ENCODE measurements around the gene MIXL1. TPM values are rescaled to one million over a fixed set of nuclear protein-coding genes. Genes with fewer than 3 reads are reported as not detected.
"Not testable (repeated sequence)": the region's sequence is repeated elsewhere in the genome, so short reads cannot be mapped to it uniquely, and the experiment has no call there.

The MIXL1 gene
- total RNA-seq, 2 experiments from 2014 or later = not detected

GRCh38 chr1:226202246-226202645 is 21.2 kb upstream of the MIXL1 start:
- Mint-ChIP-seq H3K36me3 (ENCODE audit: low read depth) (no peaks in the 10 kb centered on the region), H3K27ac (no peak overlapping the region), H3K4me1 (ENCODE audit: low read depth) (no peaks in the 10 kb centered on the region), H3K4me3 (no peak overlapping the region), H3K27me3 (ENCODE audit: low read depth) (peaks cover 11% of the 10 kb centered on the region), H3K9me3 (ENCODE audit: insufficient read depth) (no peaks in the 10 kb centered on the region)
- no peak for DNase-seq
- ChIA-PET POLR2A (no interaction called here), CTCF (interaction anchor here (0.7 to 10.2 kb wide), 4 partner anchors 39 to 130 kb away, joined by 3 to 208 read pairs (median 16); no protein-coding TSS in a partner anchor)
- no peak for ATAC-seq

- H3K27ac Mint-ChIP-seq; POLR2A ChIA-PET; DNase-seq; H3K4me1 Mint-ChIP-seq (ENCODE audit: low read depth); H3K4me3 Mint-ChIP-seq; ATAC-seq; H3K36me3 Mint-ChIP-seq (ENCODE audit: low read depth); H3K9me3 Mint-ChIP-seq (ENCODE audit: insufficient read depth): not testable (repeated sequence)
- CTCF ChIA-PET = interaction anchor here (0.7 to 10.2 kb wide), 5 partner anchors 39 to 130 kb away, joined by 3 to 208 read pairs (median 3); no protein-coding TSS in a partner anchor
- peaks cover 11% of the 10 kb centered on the region for H3K27me3 Mint-ChIP-seq (ENCODE audit: low read depth)
These were observed 20.8 kb upstream of the MIXL1 start for GRCh38 chr1:226202666-226203065.

GRCh38 chr1:226203240-226203639 is 20.2 kb upstream of the MIXL1 start:
- Mint-ChIP-seq H3K4me3 (no peak overlapping the region), H3K27me3 (ENCODE audit: low read depth) (peaks cover 11% of the 10 kb centered on the region), H3K36me3 (ENCODE audit: low read depth) (no peaks in the 10 kb centered on the region), H3K4me1 (ENCODE audit: low read depth) (no peaks in the 10 kb centered on the region), H3K27ac (no peak overlapping the region), H3K9me3 (ENCODE audit: insufficient read depth) (no peaks in the 10 kb centered on the region)
- ChIA-PET POLR2A (no interaction called here), CTCF (interaction anchor here (0.7 to 10.2 kb wide), 4 partner anchors 40 to 130 kb away, joined by 3 to 208 read pairs (median 3); no protein-coding TSS in a partner anchor)
- DNase-seq = no peak
- no peak for ATAC-seq

- ATAC-seq (no peak), DNase-seq (no peak)
- no peak overlapping the region for H3K4me3 Mint-ChIP-seq
- H3K9me3 Mint-ChIP-seq (ENCODE audit: insufficient read depth) = no peaks in the 10 kb centered on the region
- ChIA-PET CTCF (interaction anchor here (0.8 to 10.2 kb wide), 2 partner anchors 78 to 129 kb away, joined by 3 to 208 read pairs; no protein-coding TSS in a partner anchor), POLR2A (no interaction called here)
- H3K27me3 Mint-ChIP-seq (ENCODE audit: low read depth) = peaks cover 11% of the 10 kb centered on the region
- H3K27ac Mint-ChIP-seq = no peak overlapping the region
- H3K36me3 Mint-ChIP-seq (ENCODE audit: low read depth) = no peaks in the 10 kb centered on the region
- no peaks in the 10 kb centered on the region for H3K4me1 Mint-ChIP-seq (ENCODE audit: low read depth)
These were observed 19.8 kb upstream of the MIXL1 start for GRCh38 chr1:226203655-226204054.

GRCh38 chr1:226204198-226204597 is 19.3 kb upstream of the MIXL1 start:
- Mint-ChIP-seq H3K4me1 (ENCODE audit: low read depth) (no peaks in the 10 kb centered on the region), H3K9me3 (ENCODE audit: insufficient read depth) (no peaks in the 10 kb centered on the region), H3K27ac (no peak overlapping the region), H3K4me3 (no peak overlapping the region), H3K36me3 (ENCODE audit: low read depth) (no peaks in the 10 kb centered on the region), H3K27me3 (ENCODE audit: low read depth) (peaks cover 11% of the 10 kb centered on the region)
- ChIA-PET POLR2A (no interaction called here), CTCF (no interaction called here)
- DNase-seq = no peak
- no peak for ATAC-seq

GRCh38 chr1:226207048-226207447 is 16.4 kb upstream of the MIXL1 start:
- ATAC-seq (no peak), DNase-seq (no peak)
- H3K27me3 Mint-ChIP-seq (ENCODE audit: low read depth) = peaks cover 6% of the 10 kb centered on the region
- H3K27ac Mint-ChIP-seq = no peak overlapping the region
- ChIA-PET POLR2A (no interaction called here), CTCF (interaction anchor here (1.8 to 2.0 kb wide), 2 partner anchors 10 to 82 kb away, joined by 4 to 9 read pairs; no protein-coding TSS in a partner anchor)
- no peaks in the 10 kb centered on the region for H3K36me3 Mint-ChIP-seq (ENCODE audit: low read depth)
- no peak overlapping the region for H3K4me3 Mint-ChIP-seq
- H3K9me3 Mint-ChIP-seq (ENCODE audit: insufficient read depth) = no peaks in the 10 kb centered on the region
- no peaks in the 10 kb centered on the region for H3K4me1 Mint-ChIP-seq (ENCODE audit: low read depth)

- no peaks in the 10 kb centered on the region for H3K4me1 Mint-ChIP-seq (ENCODE audit: low read depth)
These were observed 14.0 kb upstream of the MIXL1 start for GRCh38 chr1:226209307-226210059.

GRCh38 chr1:226210571-226211176 is 12.8 kb upstream of the MIXL1 start:
- DNase-seq (no peak), ATAC-seq (no peak)
- Mint-ChIP-seq H3K27me3 (ENCODE audit: low read depth) (no peaks in the 10 kb centered on the region), H3K9me3 (ENCODE audit: insufficient read depth) (no peaks in the 10 kb centered on the region), H3K4me1 (ENCODE audit: low read depth) (no peaks in the 10 kb centered on the region), H3K4me3 (no peak overlapping the region), H3K27ac (no peak overlapping the region), H3K36me3 (ENCODE audit: low read depth) (no peaks in the 10 kb centered on the region)
- ChIA-PET CTCF (interaction anchor here (1.1 to 1.4 kb wide), 4 partner anchors 12 to 122 kb away, joined by 4 to 9 read pairs (median 4); no protein-coding TSS in a partner anchor), POLR2A (no interaction called here)

More at GRCh38 chr1:226209307-226210059, 14.0 kb upstream of the MIXL1 start:
- ATAC-seq (no peak), DNase-seq (no peak)
- ChIA-PET POLR2A (no interaction called here), CTCF (interaction anchor here (1.1 kb wide), 1 partner anchor 11 kb away, joined by 4 read pairs; no protein-coding TSS in a partner anchor)
- no peak overlapping the region for H3K4me3 Mint-ChIP-seq
- H3K27me3 Mint-ChIP-seq (ENCODE audit: low read depth) = no peaks in the 10 kb centered on the region
- no peak overlapping the region for H3K27ac Mint-ChIP-seq
- no peaks in the 10 kb centered on the region for H3K36me3 Mint-ChIP-seq (ENCODE audit: low read depth)
- no peaks in the 10 kb centered on the region for H3K9me3 Mint-ChIP-seq (ENCODE audit: insufficient read depth)

GRCh38 chr1:226211181-226211821 is 12.2 kb upstream of the MIXL1 start:
- Mint-ChIP-seq H3K4me1 (ENCODE audit: low read depth) (no peaks in the 10 kb centered on the region), H3K27ac (no peak overlapping the region), H3K4me3 (no peak overlapping the region), H3K27me3 (ENCODE audit: low read depth) (peaks cover 4% of the 10 kb centered on the region), H3K9me3 (ENCODE audit: insufficient read depth) (no peaks in the 10 kb centered on the region), H3K36me3 (ENCODE audit: low read depth) (no peaks in the 10 kb centered on the region)
- POLR2A ChIA-PET = no interaction called here
- CTCF ChIA-PET = interaction anchor here (0.9 to 1.4 kb wide), 4 partner anchors 12 to 122 kb away, joined by 4 to 9 read pairs (median 4); no protein-coding TSS in a partner anchor
- ATAC-seq = no peak
- no peak for DNase-seq

- no peaks in the 10 kb centered on the region for H3K4me1 Mint-ChIP-seq (ENCODE audit: low read depth)
- H3K27ac Mint-ChIP-seq = no peak overlapping the region
- no peaks in the 10 kb centered on the region for H3K36me3 Mint-ChIP-seq (ENCODE audit: low read depth)
- H3K9me3 Mint-ChIP-seq (ENCODE audit: insufficient read depth) = no peaks in the 10 kb centered on the region
- peaks cover 4% of the 10 kb centered on the region for H3K27me3 Mint-ChIP-seq (ENCODE audit: low read depth)
- DNase-seq (no peak), ATAC-seq (no peak)
- H3K4me3 Mint-ChIP-seq = no peak overlapping the region
- ChIA-PET POLR2A (no interaction called here), CTCF (no interaction called here)
These were observed 10.9 kb upstream of the MIXL1 start for GRCh38 chr1:226212545-226212944.

GRCh38 chr1:226215239-226215638 is 8.2 kb upstream of the MIXL1 start:
- no peak for DNase-seq
- H3K4me1 Mint-ChIP-seq (ENCODE audit: low read depth) = no peaks in the 10 kb centered on the region
- H3K9me3 Mint-ChIP-seq (ENCODE audit: insufficient read depth) = no peaks in the 10 kb centered on the region
- ChIA-PET POLR2A (no interaction called here), CTCF (no interaction called here)
- ATAC-seq = no peak
- no peak overlapping the region for H3K27ac Mint-ChIP-seq
- H3K27me3 Mint-ChIP-seq (ENCODE audit: low read depth) = peaks cover 7% of the 10 kb centered on the region
- H3K4me3 Mint-ChIP-seq = no peak overlapping the region
- H3K36me3 Mint-ChIP-seq (ENCODE audit: low read depth) = no peaks in the 10 kb centered on the region

- Mint-ChIP-seq H3K4me3 (no peak overlapping the region), H3K9me3 (ENCODE audit: insufficient read depth) (no peaks in the 10 kb centered on the region)
- CTCF ChIA-PET = no interaction called here
These were observed 7.4 kb upstream of the MIXL1 start for GRCh38 chr1:226216056-226216455.

More at GRCh38 chr1:226216056-226216455, 7.4 kb upstream of the MIXL1 start:
- Mint-ChIP-seq H3K27ac (no peak overlapping the region), H3K4me1 (ENCODE audit: low read depth) (no peaks in the 10 kb centered on the region), H3K27me3 (ENCODE audit: low read depth) (peaks cover 10% of the 10 kb centered on the region), H3K36me3 (ENCODE audit: low read depth) (no peaks in the 10 kb centered on the region)
- ATAC-seq (no peak), DNase-seq (no peak)
- POLR2A ChIA-PET = no interaction called here
